GM12874 (cell line): ENCODE data around the gene ZNF487.

Source experiments
- TF ChIP-seq, protein P1 (sequence below): IDR thresholded peaks from 2 replicates; pipeline ENCODE4 v1.5.1; 2011; ENCODE audit warnings: low read depth, mild to moderate bottlenecking, control low read depth, low read length, moderate library complexity; ENCODE audit not compliant: insufficient read depth

Gene ZNF487

DNA sequence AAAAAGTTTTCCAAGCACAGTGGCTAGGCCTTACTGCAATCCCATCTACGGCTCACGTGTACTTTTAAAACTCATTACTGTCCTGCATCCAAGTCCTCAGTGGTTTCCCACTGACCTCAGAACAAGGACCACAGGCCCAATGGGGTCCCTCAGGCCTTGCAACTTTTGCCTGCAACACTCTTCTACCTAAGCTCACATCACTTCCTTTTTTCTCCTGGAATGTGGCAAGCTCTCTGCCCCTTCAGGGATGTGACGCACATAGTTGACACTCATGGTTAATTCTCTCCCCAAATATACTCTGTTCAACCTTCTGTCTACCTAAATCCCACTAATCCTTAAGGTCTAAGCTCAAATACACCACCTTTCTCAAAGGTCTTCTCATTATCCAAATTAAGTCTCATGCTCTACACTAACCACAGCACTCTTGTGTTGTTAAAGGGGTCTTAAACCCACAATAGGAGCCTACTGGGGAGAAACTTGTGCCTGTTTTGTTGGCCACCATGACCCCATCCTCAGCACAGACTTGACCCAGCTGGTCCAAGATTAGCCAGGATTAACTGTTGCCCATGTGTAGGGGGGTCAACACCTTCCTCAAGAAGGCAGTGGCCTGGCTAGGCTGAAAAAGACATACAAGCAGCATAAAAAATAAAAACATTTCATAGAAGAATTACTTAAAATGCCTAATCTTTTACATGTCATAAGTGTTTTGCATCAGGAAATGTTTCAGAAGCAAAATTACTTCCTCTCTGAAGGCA is 43.1 kb upstream of the ZNF487 start:
- TF ChIP-seq, protein P1, sequence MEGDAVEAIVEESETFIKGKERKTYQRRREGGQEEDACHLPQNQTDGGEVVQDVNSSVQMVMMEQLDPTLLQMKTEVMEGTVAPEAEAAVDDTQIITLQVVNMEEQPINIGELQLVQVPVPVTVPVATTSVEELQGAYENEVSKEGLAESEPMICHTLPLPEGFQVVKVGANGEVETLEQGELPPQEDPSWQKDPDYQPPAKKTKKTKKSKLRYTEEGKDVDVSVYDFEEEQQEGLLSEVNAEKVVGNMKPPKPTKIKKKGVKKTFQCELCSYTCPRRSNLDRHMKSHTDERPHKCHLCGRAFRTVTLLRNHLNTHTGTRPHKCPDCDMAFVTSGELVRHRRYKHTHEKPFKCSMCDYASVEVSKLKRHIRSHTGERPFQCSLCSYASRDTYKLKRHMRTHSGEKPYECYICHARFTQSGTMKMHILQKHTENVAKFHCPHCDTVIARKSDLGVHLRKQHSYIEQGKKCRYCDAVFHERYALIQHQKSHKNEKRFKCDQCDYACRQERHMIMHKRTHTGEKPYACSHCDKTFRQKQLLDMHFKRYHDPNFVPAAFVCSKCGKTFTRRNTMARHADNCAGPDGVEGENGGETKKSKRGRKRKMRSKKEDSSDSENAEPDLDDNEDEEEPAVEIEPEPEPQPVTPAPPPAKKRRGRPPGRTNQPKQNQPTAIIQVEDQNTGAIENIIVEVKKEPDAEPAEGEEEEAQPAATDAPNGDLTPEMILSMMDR, result no peak

DNA sequence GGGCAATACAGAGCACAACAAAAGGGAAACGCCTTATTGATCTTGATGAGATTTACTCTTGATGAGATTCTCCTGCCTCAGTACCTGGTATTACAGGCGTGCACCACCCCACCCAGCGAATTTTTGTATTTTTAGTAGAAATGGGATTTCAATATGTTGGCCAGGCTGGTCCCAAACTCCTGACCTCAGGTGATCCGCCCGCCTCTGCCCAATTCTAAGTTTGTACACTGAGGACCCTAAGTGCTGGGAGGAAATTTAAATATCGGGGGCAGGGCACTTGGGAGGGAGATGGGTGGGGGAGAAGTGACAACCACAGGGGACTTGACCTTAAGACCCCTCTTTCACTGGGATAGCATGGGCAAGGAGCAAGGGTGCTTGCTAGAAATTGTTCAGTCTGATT is 42.0 kb upstream of the ZNF487 start:
- TF ChIP-seq, protein P1, result no peak

- TF ChIP-seq, protein P1, result no peak
Measured at GRCh38 chr10:43395571-43396060, 41.3 kb upstream of the ZNF487 start.

DNA sequence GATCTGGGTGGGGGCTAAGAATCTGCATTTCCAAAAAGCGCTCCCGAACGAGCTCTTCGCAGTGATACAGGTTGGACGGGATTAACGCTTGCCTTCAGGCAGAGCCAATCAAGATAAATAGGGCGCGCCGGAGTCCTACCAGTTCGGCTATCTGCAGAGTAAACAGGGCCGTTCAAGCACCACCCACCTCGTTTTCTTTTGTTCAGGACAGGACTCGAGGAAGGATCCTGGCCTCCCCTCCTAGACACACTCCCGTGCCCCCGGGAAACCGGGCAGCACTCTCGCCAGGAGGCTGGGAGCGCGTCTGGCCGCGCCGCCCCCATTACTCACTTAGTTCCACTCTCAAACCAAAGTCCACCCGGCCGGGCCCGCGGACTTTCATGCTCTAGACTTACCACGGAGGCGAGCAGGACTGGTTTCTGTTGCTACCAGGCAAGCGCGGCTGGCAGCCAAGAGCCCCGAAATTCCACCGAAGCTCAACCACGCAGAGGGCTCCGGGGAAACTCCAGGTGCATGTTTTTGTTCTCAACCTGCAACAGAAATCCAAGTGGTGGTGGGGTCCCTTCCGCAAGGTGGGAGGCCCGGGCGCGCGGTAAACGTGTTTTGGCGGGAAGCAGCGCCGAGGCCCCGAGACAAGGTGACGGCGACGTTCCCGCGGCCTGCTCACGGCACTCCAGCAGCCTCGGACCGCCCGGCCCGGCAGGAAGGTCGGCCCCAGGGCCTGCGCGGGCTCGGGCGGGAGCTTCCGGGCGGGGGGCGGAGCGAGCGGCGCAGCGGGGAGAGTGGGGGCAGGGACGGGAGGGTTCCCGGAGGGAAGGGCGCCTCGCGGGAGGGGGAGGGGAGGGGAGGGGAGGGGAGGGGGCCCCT is 40.6 kb upstream of the ZNF487 start:
- TF ChIP-seq, protein P1, result no peak

DNA sequence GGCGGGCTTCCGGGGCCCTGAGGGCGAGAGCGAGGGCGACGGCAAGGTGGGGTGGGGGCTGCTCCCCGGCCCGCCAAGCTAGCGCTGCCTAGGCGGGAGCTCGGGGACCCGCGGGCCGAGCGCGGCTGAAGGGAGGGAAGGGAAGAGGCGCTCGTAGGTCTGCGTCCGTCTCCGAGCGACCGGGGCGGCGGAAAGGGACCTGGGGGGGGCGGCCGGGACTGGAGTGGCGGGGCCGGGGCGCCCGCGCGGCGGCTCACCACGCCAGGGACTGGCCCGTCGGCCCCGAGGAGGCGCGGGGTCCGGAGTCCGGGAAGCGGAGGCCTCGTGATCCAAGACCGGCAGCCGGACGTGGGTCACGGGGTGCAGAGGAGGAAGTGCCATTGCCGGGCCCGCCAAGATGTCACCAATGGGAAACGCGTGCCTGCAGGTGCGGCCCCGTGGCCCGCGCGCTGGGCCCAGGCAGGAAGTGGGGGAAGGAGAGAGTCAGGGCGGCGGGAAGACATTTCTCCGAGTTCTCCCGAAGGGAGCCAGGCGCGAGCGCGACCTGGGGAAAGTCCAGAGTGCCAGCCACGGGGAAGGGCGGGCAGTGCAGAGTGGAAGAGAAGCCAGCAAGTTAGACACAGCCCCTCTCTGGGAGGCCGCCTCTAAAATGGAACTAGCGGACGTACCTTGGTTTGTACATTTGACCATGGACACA is 39.8 kb upstream of the ZNF487 start:
- TF ChIP-seq, protein P1, result no peak

DNA sequence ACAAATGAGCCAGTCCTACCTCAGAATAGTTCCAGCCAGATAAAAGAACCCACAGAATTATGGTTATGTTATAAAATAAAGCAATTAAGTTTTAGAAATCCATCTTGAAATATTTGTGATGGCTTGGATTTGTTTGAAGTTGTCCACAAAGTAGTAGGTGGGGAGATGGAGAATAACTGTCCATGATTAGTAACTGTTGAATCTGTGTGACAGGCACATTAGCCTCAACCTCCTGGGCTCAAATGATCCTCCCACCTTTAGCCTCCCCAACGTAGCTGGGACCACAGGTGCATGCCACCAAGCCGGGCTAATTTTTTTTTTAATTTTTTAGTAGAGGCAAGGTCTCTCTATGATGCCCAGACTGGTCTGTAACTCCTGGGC is 38.0 kb upstream of the ZNF487 start:
- TF ChIP-seq, protein P1, result no peak
